ENCODE measurements around the gene C13orf46. TPM values are rescaled to one million over a fixed set of nuclear protein-coding genes. Genes with fewer than 3 reads are reported as not detected.

The C13orf46 gene
- total and polyA plus RNA-seq, 10 of the 15 experiments (the other 5 are each of a cell fraction or from before 2014, with no cell fraction given), result 0.01 to 0.18 (median 0.09) TPM; not detected in 6

DNA sequence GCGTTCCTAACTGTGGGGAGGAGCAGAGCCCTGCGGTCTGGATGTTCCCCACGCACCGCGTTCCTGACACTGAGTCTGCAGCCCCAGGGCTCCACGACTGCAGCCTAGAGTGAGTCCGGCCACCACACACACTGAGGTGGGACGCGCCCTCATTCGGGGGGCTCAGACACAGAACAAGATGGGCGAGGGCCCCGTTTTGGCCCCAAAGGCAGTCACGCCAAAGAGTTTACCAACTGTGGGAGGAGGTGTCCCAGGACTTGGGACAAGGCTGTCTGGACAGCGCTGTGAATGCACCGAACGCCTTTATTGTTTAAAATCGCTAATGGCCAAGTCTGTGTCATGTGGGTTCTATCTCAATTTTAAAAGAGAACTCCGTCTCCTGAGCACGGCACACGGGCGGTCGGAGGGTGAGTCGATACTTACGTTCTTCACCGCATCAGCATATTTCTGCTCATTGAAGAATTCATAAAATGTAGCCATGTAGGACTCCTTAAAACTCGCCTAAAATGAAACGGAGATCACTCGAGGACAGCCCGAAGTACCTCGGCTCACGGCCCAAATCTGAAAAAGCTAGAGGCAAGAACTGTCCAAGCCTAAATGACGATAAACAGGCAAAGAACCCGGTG, 35.2 kb upstream of the C13orf46 start (continued):
- TF ChIP-seq ZNF622 (IDR thresholded peaks at IDR 0.05) (no peak), SRF (IDR thresholded peaks at IDR 0.05; ENCODE audit: low read depth in 2 of 2, low read length in 2 of 2) (no peak), JUNB (IDR thresholded peaks at IDR 0.05) (no peak)
- TF ChIP-seq, protein P1, sequence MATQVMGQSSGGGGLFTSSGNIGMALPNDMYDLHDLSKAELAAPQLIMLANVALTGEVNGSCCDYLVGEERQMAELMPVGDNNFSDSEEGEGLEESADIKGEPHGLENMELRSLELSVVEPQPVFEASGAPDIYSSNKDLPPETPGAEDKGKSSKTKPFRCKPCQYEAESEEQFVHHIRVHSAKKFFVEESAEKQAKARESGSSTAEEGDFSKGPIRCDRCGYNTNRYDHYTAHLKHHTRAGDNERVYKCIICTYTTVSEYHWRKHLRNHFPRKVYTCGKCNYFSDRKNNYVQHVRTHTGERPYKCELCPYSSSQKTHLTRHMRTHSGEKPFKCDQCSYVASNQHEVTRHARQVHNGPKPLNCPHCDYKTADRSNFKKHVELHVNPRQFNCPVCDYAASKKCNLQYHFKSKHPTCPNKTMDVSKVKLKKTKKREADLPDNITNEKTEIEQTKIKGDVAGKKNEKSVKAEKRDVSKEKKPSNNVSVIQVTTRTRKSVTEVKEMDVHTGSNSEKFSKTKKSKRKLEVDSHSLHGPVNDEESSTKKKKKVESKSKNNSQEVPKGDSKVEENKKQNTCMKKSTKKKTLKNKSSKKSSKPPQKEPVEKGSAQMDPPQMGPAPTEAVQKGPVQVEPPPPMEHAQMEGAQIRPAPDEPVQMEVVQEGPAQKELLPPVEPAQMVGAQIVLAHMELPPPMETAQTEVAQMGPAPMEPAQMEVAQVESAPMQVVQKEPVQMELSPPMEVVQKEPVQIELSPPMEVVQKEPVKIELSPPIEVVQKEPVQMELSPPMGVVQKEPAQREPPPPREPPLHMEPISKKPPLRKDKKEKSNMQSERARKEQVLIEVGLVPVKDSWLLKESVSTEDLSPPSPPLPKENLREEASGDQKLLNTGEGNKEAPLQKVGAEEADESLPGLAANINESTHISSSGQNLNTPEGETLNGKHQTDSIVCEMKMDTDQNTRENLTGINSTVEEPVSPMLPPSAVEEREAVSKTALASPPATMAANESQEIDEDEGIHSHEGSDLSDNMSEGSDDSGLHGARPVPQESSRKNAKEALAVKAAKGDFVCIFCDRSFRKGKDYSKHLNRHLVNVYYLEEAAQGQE (IDR thresholded peaks at IDR 0.05; ENCODE audit: low read depth, low read length), result no peak

DNA sequence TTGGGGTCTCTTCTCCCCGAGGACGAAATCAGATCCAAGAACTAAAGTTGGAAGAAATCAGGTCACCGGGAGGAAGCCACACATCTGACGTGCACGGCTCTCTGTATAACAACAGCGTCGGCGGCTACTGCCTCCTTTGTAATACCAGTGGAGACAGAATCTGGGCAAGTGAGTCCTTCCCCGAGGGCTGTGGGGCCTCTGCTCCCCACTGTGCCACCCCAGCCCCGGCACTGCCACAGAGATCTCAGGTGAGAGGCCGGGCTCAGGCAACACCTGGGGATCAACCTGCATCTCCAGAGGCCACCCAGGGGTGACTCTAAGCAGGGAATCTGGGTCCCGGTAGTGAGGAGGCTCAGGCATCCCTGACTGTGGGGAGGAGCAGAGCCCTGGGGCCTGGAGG, 33.7 kb upstream of the C13orf46 start:
- H3K9ac ChIP-seq (ENCODE audit: control insufficient read depth, insufficient read depth, low read length), result no peak overlapping the region
- no peaks in the 10 kb centered on the region for H3K9me3 ChIP-seq (replicated peaks; ENCODE audit: control insufficient read depth, insufficient read depth, low read length)
- CTCF ChIA-PET, result no interaction called here
- intact Hi-C loops (cut with micrococcal nuclease; ENCODE audit: unreplicated experiment), result no loop called here
- no peaks in the 10 kb centered on the region for H4K20me1 ChIP-seq (ENCODE audit: control insufficient read depth, insufficient read depth)
- BruUV-seq (replicated peaks), result no TSS peak
- DNase-seq (ENCODE audit: low read depth, low spot score), result no peak
- no peak for ATAC-seq
- POLR2A ChIA-PET, result no interaction called here
- in situ Hi-C loops (cut with MboI), result no loop called here
- H3K4me2 ChIP-seq (ENCODE audit: control insufficient read depth, insufficient read depth), result no peak overlapping the region
- SMC1A ChIA-PET (ENCODE audit: uncharacterized antibody, unreplicated experiment), result no interaction called here
- no peak for FAIRE-seq
- H2AFZ ChIP-seq (ENCODE audit: control insufficient read depth, low read depth, low read length), result no peak overlapping the region
- no peaks in the 10 kb centered on the region for H3K27me3 ChIP-seq (replicated peaks in 1 of 2; ENCODE audit: control insufficient read depth in 2 of 2, insufficient read depth in 2 of 2, low read length in 1 of 2)
- WGBS (ENCODE audit: insufficient coverage, insufficient replicate concordance, low lambda C conversion rate, missing lambda C conversion rate), result 92% methylated on average over 12 of the region's 12 CpGs
- no peaks in the 10 kb centered on the region for H3K4me1 ChIP-seq (ENCODE audit: control insufficient read depth, insufficient read depth, low read length)
- no peaks in the 10 kb centered on the region for H3K79me2 ChIP-seq (ENCODE audit: control insufficient read depth, insufficient read depth, low read length)
- H3K27ac ChIP-seq (ENCODE audit: control insufficient read depth, insufficient read depth), result no peak overlapping the region
- RAD21 ChIA-PET (ENCODE audit: unreplicated experiment), result no interaction called here
- H3K36me3 ChIP-seq (ENCODE audit: control insufficient read depth in 2 of 2, insufficient read depth in 2 of 2, low read length in 1 of 2), result peaks cover 0 to 2% of the 10 kb centered on the region in 2 experiments; a peak in 3 of 4 replicates
- no peak overlapping the region for H3K4me3 ChIP-seq
- no peak for TF ChIP-seq NRF1 (conservative IDR thresholded peaks at IDR 0.05; ENCODE audit: low read depth, low read length)
- TF ChIP-seq, protein P2, sequence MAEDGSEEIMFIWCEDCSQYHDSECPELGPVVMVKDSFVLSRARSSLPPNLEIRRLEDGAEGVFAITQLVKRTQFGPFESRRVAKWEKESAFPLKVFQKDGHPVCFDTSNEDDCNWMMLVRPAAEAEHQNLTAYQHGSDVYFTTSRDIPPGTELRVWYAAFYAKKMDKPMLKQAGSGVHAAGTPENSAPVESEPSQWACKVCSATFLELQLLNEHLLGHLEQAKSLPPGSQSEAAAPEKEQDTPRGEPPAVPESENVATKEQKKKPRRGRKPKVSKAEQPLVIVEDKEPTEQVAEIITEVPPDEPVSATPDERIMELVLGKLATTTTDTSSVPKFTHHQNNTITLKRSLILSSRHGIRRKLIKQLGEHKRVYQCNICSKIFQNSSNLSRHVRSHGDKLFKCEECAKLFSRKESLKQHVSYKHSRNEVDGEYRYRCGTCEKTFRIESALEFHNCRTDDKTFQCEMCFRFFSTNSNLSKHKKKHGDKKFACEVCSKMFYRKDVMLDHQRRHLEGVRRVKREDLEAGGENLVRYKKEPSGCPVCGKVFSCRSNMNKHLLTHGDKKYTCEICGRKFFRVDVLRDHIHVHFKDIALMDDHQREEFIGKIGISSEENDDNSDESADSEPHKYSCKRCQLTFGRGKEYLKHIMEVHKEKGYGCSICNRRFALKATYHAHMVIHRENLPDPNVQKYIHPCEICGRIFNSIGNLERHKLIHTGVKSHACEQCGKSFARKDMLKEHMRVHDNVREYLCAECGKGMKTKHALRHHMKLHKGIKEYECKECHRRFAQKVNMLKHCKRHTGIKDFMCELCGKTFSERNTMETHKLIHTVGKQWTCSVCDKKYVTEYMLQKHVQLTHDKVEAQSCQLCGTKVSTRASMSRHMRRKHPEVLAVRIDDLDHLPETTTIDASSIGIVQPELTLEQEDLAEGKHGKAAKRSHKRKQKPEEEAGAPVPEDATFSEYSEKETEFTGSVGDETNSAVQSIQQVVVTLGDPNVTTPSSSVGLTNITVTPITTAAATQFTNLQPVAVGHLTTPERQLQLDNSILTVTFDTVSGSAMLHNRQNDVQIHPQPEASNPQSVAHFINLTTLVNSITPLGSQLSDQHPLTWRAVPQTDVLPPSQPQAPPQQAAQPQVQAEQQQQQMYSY (CRISPR knock-in tag; IDR thresholded peaks at IDR 0.05), result no peak
- TF ChIP-seq, protein P3, sequence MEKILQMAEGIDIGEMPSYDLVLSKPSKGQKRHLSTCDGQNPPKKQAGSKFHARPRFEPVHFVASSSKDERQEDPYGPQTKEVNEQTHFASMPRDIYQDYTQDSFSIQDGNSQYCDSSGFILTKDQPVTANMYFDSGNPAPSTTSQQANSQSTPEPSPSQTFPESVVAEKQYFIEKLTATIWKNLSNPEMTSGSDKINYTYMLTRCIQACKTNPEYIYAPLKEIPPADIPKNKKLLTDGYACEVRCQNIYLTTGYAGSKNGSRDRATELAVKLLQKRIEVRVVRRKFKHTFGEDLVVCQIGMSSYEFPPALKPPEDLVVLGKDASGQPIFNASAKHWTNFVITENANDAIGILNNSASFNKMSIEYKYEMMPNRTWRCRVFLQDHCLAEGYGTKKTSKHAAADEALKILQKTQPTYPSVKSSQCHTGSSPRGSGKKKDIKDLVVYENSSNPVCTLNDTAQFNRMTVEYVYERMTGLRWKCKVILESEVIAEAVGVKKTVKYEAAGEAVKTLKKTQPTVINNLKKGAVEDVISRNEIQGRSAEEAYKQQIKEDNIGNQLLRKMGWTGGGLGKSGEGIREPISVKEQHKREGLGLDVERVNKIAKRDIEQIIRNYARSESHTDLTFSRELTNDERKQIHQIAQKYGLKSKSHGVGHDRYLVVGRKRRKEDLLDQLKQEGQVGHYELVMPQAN (conservative IDR thresholded peaks at IDR 0.05), result no peak
- TF ChIP-seq RBBP5 (conservative IDR thresholded peaks at IDR 0.05), result no peak
- TF ChIP-seq, protein P4, sequence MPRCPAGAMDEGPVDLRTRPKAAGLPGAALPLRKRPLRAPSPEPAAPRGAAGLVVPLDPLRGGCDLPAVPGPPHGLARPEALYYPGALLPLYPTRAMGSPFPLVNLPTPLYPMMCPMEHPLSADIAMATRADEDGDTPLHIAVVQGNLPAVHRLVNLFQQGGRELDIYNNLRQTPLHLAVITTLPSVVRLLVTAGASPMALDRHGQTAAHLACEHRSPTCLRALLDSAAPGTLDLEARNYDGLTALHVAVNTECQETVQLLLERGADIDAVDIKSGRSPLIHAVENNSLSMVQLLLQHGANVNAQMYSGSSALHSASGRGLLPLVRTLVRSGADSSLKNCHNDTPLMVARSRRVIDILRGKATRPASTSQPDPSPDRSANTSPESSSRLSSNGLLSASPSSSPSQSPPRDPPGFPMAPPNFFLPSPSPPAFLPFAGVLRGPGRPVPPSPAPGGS (IDR thresholded peaks at IDR 0.05; ENCODE audit: borderline replicate concordance, insufficient read depth, low read depth, low read length, poor library complexity, severe bottlenecking), result no peak
- TF ChIP-seq ZSCAN29 (IDR thresholded peaks at IDR 0.05), result no peak
- TF ChIP-seq TCF12 (IDR thresholded peaks at IDR 0.05; ENCODE audit: low read depth, low read length), result no peak
- no peak for TF ChIP-seq HDAC2 (IDR thresholded peaks at IDR 0.05)
